ENCODE results near the gene PLCB1.

GRCh38 chr20:8368670-8369069 is 236.6 kb downstream of the PLCB1 start:
- TF ChIP-seq CTCF (IDR thresholded peaks at IDR 0.05; ENCODE audit: low read depth, low read length) (no peak), POLR2A (IDR thresholded peaks at IDR 0.05; ENCODE audit: extremely low read depth, insufficient read length) (no peak), MAX (IDR thresholded peaks at IDR 0.05; ENCODE audit: low read depth, low read length) (no peak), MYC (IDR thresholded peaks at IDR 0.05; ENCODE audit: low read depth, low read length) (no peak)
